GOT3 (cell line): ENCODE data around the gene ADAM17.
"Not testable (repeated sequence)": the region's sequence is repeated elsewhere in the genome, so short reads cannot be mapped to it uniquely, and the experiment has no call there.

Experiments
- DNase-seq: peaks from one replicate; lab custom pipeline; 2025; ENCODE audit warnings: mixed read lengths; lab: John Stamatoyannopoulos, UW

ADAM17 gene

DNA sequence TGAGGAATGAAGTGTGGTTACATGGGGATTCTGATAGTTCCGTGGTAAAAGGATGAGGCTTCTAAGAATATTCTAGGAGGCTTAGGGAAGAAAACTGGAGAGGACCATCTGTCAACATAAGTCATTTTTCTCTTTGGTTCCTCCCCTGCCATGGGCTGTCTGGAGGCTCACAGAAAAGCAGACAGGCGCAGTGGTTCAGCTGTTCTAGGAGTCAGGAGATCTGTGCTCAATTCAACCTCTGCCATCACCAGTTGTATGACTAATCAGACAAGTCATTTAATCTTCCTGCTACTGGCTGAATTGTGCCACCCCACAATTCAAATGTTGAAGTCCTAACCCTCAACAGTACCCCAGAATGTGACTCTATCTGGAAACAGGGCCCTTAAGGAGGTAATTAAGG is 36.4 kb downstream of the ADAM17 start:
- no peak for DNase-seq

DNA sequence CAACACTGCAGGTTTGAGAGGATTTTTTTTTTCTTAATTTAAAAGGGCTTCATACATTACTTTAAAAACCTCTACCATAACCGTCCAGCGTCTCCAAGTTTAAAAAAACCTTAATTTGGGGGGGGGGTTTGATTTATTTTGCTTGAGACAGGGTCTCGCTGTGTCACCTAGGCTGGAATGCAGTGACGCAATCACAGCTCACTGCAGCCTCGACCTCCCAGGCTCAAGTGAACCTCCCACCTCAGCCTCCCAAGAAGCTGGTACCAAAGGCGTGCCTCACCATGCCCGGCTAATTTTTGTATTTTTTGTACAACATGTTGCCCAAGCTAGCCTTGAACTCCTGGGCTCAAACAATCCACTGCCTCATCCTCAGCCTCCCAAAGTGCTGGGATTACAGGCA is 36.9 kb downstream of the ADAM17 start:
- no peak for DNase-seq

DNA sequence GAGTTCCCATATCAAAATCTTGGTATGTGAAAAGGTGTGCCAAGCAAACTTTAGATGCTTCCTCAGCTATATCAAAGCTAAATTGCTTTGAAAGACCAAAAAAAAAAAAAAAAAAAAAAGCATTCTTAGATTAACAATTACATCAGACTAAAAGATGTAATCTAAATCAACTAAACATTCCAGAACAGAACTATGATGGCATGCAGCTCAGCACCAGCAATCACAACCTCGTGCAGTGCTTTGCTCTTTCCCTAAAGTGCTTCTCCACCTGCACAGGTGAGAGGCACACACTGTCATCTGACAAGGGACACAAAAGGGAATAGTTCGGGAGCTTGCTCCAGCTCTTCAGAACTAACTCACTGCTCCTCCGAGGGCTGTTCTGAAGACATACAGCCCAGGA is 37.5 kb downstream of the ADAM17 start:
- no peak for DNase-seq

DNA sequence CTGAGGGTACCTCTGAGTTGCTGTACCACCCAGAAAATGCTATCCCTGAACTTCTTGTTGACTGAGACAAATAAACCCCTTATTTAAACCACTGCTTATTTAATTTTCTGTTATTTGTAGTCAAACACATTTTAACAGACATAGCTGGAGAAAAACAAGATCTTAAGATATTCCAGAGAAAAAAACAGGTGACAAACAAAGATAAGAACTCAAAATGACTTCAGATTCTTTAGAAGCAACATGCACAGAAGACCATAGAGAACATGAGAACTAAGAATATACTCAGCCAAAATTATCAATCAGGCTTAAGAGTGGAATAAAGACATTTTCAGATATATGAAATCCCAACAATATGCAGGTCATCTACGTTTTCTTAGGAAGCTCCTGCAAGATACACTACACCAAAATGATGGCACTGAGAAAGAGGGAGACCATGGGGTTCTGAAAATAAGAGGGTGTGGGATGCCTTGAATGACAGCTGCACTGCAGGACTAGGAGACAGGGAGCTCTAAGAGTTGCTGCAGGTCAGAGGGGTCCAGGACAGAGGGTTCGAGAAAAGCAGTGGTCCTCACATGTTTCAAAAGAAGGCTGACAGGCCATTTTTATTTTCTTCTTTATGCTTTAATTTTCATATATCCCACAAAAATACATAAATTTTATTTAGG is 38.4 kb downstream of the ADAM17 start:
- no peak for DNase-seq

DNA sequence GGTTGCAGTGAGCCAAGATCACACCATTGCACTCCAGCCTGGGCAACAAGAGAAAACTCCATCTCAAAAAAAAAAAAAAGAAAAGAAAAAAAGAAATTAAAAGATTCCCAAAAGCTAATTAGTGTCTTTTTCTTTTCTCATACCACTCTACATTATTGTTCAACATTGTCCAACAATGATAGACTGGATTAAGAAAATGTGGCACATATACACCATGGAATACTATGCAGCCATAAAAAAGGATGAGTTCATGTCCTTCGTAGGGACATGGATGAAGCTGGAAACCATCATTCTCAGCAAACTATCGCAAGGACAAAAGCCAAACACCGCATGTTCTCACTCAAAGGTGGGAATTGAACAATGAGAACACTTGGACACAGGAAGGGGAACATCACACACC is 41.7 kb downstream of the ADAM17 start:
- not testable (repeated sequence) for DNase-seq

DNA sequence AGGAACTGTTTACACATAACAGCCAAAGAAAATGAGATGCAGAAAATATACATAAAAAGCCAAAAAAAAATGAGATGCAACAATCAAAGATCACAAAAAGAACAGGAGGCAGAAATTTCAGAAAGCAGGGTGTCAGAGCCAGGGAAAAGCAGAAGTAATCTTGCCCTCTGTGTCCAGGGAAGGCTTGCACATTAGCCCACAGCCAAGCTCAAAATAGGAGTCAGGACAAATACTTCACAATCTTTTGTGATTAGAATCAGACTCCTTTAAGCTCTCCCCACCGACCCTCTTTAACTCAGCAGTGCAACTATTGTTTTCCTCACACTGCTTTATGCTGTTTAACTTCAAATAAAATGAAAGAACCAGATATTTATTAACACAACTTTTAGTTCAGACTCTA is 46.7 kb downstream of the ADAM17 start:
- DNase-seq = no peak

DNA sequence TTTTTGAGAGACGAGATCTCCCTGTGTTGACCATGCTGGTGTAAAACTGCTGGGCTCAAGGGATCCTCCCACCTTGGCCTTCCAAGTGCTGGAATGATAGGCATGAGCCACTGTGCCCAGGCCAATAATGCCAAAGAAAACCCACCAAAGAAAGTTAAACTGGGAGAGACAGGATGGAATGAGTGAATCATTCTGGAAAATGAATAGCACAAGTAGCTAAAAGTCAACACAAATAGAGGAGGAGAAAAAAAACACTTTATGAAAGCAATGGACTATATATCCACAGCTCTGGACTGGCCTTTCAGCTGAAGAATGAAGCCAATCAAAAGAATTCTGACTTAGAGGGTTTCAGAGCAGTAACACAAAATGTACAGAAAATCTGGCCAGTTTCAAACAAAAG is 57.4 kb downstream of the ADAM17 start:
- no peak for DNase-seq

DNA sequence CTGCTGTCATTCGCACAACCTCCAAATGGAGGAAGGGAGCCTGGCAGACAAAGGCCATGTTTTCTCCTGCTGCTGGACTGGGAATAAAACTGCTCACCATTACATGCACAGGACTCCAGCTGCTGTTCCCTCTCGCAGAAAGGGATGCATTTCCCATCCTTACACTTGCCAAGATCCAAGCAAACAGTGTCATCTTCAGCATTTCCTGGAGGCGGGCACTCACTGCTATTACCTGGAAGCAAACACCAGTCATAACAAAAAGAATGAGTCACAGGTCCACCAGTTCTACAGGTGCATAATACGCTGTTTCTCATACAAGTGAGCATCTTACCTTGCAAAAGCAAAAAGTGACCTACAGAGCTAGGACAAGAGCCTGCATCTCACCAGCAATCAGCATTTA is 58.6 kb downstream of the ADAM17 start:
- no peak for DNase-seq

DNA sequence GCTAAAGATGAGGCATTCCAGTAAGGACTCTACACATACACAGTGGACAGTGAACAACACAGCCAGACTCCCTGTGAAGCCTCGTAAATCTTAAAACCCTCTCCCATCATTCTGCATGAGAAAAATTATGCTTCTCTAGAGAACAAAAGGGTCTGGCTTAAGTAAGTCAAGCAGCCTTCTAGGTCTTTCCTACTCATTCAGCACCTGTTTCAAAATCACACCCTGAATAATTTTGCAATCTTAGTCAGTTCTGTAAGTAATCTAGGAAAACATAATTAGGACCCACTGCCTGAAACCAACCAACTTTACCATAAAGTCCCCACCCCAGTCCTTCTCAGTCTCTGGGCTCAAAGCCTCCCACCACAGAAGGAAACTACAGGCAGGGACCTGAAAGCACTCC is 61.5 kb downstream of the ADAM17 start:
- no peak for DNase-seq

DNA sequence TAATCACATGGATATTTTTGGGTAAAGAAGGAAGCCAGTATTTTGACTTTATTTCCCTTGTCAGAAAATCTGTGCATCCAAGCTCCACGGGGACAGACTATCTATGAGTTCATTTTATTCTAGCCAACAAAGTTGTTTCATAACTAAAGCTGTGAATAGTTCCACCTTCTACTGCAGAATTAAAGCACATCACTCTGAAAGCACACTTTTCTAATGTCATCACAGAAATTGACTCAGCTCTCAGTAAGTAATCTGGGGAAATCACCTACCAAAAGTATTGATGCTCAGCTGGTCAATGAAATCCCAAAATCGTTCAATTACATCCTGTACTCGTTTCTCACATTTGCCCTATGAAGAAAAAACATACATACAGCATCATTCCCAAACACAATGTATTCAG is 62.2 kb downstream of the ADAM17 start:
- DNase-seq = no peak

DNA sequence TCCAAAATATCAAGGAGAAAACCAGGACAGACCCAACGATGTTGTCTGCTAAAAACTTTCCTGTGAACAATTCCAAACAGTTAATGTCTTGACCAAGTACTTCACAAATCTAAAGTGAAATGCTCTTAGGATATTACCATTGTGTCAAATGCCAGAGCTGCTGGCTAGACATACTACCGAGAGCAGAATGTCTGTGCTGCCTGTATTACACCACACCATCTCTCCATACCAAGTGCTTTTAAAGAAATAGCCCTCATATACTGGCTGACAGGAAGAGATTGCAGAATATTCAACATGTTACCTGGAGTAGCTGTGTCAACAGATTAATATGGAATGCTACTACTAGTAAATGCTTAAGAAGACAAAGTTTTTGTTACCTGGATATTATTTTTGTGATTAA is 62.7 kb downstream of the ADAM17 start:
- no peak for DNase-seq

DNA sequence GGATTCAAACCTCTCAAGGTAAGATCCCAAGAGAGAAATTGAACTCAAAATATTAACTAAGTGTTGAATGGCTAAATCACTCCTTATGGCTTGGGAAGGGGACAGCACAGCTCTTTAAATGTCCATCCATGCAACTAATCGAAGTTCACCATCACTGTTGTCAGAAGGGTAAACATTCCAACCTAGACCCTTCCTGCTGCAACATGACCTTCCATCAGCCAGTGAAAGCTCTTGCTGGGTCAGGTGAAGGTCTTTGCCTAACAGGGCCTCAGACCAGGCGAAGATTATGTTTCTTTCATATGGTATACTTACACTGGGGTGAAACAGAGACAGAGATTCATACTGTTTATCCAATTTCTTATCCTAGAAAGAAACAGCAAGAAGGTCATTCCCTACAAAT is 64.8 kb downstream of the ADAM17 start:
- DNase-seq = no peak

DNA sequence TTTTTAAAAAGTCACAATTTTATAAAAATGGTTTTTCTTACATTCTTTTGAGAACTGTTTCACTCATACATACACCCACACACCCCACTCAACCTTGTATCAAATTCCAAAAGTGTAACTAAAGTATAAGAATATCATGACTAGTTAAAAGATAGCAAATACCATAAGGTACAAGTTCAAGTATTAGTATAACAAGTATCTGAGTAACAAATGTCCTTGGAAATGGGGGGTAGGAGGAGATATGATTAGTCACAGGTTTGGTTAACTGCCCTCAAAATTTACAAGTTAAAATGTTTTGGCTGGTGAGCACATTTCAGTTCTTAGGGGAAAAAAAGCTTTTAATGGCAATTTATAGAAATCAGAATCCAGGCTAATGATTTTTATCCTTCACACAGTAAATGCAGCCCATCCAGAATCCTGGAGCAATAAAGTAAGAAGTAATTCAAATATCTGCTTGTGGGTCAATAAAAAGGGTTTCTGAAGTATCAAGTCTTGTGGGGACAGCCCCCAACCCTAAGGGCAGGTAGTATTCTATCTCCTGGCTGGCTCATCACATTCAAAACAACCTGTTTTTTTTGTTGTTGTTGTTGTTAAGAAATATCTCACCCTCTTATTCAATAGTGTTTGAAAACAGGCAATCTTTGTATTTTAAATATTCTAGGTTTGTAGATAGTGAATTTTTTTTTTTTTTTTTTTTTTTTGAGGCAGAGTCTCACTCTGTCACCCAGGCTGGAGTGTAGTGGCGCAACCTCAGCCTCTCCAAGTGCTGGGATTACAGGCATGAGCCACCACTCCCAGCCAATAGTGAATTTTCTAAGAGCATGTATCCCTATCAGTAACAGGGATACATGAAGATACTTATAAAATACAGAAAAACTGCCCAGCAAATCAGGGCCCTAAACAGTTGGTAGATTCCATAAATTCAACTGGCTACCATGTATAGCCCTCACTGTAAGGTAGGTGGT is 66.8 kb downstream of the ADAM17 start:
- no peak for DNase-seq

DNA sequence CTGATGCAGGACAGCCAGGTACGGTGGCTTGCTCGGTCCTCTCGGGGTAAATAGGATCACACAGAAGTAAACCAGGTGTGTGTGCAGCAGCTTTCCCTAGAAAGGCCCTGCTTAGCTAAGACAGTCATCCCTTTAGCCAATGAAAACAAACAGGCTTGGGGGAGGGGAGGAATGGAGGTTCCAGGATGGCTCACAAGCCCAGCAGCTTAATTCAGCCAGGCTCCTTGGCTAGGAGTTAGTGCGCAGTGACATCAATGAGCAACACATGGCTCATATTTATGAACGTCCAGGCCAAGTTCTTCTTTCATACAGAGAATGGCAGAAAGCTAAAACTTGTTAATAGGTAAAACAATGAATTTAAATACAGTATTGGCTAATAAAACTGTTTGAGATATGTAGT is 71.1 kb downstream of the ADAM17 start:
- no peak for DNase-seq

DNA sequence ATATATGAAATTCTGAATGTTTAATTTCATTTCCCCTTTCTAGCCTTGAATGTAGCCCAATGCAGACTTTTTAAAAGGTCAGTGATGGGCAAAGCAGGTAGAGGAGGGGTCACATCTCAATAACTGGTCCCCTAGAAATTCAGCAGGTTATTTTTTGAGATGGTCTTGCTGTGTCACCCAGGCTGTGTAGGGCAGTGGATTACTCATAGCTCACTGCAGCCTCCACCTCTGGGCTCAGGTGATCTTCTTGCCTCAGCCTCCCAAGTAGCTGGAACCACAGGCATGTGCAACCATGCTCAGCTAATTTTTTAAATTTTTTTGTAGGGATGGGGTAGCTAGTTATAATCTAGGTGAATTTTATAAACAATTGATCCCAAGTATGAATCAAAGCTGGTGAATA is 72.5 kb downstream of the ADAM17 start:
- DNase-seq = no peak

DNA sequence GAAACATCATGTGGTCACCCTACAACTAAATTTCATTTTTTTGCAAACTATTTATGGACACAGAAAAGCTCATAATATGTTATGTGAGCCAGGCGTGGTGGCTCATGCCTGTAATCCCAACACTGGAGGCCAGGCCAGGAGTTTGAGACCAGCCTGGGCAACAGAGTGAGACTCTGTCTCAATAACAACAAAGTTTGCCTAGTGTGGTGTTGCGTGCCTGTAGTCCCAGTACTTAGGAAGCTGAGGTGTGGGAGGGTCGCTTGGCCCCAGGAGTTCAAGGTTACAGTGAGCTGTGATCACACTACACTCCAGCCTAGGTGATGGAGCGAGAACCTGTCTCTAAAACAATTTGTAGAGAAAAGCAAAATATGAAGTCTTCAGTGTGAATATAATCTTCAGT is 75.5 kb downstream of the ADAM17 start:
- DNase-seq = no peak

DNA sequence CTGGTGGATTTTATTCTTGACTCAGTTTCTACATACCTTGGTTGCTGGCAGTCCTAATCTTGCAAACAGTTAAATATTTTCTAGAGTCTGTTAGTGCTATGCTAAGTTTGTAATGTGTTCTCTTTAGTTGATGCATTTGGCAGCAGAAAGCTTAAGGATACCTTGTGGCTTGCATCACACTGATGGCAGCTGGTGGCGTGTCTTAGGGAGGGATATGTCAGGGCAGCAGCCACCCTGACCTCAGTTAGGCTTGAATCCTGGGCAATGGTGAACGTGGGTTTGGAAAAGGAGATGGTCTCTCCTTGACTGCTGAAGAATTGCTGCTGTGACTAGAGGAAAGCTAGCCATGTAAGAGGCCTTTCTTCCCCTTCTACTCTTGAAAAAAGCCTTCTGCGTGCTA is 77.1 kb downstream of the ADAM17 start:
- no peak for DNase-seq

DNA sequence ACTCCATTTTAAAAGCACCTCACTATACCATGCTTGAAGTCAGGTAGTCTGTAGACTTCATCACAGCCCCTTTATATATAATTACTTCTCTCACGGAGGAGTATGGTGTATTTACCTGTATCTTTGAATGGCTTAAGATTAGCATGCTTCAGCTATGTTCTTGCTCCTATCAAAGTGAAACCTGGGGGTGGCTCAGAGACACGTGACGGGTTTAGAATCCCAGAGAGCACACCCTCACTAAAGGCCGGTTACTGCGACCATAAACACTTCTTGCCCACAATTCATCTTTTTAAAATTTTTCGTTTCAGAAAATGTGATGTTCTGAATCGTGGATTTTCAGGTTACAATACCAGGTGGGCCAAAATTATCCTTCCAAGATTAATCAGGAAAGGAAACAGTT is 77.7 kb downstream of the ADAM17 start:
- DNase-seq = no peak

DNA sequence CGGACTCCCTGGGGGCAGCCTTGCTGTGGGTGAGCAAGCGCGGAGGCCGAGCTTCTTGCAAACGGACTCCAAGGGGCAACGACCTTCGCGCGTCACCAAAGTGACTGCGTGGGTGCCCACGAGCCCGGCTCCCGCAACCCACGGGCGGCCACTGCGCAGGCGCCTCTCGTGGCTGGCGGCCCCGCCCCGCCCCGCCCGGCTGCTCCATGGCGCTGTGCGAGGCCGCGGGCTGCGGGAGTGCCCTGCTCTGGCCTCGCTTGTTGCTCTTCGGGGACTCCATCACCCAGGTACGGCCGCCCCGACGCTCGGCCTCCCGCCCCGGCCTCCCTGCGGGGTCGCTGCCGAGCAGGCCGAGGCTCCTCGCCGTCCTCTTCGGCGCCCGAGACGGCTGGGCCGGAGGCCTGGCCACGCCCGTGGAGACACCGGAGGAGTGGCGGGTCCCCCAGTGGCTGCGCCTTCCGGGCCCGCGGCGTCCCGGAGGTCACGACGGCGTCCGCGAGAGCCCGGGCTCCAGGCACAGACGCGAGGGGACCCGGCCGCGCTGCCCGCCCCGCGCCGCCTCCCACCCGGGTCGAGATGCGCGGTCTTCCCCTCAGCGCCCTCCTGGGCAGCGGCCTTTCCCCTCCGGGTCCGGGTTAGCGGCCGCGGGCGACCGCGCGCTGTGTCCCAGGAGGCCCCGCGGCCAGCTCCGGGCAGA is 81.1 kb downstream of the ADAM17 start, which contains the start of gene IAH1:
IAH1 (plus strand) TSS at position 191 of the 697 bp plus-strand sequence; CDS start at position 207, 16 bp downstream.
- no peak for DNase-seq

DNA sequence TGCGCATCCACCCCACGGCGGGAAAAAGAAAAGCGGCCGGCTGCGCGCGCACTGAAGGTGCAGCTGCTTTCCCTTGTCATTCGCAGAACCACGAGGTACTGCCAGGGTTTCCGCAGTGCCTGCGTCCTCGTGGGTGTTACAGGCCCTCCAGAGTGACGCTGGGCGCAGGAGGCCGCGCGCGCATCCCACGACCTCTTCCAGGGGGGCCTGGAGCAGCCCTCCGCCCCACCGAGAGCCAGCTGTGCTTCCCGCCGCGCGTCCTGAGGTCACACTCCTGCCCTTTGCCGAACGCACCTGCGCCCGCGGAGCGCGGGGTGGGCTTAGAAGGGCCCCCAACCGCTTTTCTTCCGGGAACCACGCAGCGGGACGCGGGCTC is 81.7 kb downstream of the ADAM17 start:
- DNase-seq = no peak

DNA sequence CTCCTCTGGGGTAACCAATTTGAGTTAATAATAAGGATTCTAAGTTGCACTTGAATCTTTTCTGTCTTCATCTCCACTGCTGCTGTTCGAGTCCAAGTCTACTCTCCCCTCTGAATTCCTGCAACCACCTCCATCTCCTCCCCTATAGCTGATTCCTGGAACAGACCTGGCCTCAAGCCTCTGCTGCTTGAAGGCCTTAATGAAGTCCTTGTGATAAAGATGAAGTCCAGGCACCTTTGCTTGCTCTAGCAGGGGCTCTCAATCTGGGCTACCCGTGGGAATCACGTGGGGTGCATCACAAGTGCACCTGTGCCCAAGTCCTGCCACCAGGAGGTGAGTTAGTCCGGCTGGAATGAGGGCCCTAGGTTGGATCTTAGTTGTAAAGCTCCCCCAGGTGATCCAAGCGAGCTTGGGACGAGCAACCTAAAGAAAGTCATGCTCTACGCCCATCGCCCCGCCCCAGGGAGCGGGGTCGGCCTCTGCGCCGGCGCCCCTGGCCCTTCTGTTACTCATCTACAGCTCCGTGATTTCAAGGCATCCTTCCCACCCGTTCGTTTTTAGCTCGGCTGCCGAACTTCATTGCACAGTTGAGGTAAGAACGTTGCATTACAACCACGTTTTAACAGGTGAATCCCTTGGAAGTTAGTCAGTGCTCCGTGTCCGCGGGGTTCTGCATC is 82.2 kb downstream of the ADAM17 start:
- DNase-seq = no peak

DNA sequence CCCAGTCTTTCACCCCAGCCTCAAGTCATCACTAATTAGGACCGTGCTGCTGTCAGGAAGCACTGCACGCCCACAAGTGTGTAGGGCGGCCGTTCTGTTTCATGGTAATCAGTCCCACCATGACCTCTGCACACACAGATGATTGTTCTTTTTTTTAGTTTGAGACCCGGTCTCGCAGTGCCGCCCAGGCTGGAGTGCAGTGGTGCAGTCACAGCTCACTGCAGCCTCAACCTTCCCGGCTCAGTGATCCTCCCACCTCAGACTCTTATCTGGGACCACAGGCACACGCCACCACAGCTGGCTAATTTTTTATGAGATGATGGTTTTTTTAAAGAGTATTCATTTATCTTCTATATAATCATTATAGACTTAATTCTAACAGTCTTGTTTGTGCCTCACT is 83.1 kb downstream of the ADAM17 start:
- DNase-seq = no peak
